Activated T-helper 1 cell treated with Interleukin-2 at 50 U/mL for 16 hours (primary cell): ENCODE data around the gene ADGRD1.

ENCODE experiments used
- DNase-seq: peaks from one replicate; pipeline ENCODE4 v3.0.0-alpha.2; 2020; ENCODE audit warnings: low read depth

Gene ADGRD1

DNA sequence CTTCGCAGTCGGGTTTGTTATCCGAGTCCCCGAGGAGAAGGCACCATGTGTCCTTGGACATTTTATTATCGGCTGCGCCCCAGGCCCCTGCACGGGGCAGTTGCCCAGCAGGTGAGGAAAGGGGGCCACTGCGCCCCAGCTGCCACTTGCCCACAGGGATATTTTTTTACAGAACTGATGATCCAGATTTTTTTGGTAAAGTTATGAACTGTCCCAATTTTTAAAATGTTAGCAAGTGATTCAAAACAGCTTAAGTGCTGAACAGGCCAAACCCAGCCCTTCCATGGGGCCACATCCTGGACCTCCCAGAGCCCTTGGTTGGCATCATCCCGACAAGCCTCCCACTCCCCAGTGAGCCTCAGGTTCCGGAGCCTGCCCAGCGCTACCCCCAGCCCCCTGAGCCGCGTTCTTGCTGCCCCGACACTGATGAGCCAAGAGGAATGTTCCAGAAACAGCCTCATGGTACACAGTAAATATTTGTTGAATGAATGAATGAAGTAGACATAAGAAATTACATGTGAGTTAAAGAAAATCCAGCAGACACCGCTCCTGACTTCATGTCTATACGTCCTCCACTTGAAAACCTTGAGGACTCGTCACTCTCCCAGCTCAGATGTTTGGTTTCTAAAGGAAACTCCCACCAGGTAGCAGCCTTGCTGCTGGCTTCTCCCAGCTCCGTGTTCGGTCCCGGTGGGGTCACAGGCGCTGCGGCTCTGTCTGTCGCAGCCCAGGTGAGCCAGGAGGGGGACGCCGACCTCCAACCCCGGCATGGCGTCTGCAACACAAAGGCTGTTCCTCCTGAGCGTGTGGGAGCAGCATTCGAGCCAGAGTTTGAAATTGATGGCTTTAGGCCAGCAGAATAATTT lies 88.5 kb downstream of the ADGRD1 start:
- DNase-seq = no peak

DNA sequence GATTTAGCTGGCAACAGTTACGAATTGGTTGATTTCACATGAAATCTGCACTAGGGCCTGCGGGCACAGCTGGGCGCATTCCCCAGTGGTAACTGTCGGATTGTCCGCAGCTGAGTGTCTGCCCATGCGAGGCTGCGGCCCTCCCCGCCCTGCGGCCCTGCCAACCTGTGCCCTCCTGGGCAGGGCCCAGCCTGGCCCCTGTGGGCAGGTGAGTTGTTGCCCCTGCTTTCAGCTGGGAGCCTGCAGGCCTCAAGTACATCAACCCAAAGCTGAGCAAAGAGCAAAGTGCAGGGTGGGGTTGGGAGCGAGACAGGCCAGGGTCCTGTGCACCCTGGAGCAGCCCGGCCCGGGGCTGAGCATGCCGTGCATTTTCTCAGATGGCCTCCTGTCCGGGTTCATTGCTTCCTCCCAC lies 89.1 kb downstream of the ADGRD1 start:
- no peak for DNase-seq

DNA sequence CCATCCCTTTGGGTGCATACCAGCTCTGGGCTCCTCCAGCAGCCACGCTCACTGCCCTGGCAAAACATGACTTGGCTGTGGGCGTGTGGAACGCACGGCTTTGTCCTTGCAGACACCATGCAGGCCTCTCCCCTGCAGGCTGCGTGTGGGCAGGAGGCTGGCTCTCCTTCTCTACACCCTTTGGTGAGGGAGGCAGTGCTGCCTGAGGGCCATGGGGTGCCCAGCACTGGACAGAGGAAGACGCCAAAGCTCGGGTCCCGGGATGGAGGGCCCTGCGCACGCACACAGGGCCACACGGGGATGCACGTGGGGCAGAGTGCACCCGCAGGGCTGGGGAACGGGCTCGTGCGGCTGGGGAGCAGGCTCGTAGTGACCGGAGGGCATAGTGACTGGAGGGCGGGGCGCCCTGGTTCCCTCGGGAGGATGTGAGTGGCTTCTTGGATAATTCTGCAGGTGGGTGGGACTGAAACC lies 89.7 kb downstream of the ADGRD1 start:
- no peak for DNase-seq

DNA sequence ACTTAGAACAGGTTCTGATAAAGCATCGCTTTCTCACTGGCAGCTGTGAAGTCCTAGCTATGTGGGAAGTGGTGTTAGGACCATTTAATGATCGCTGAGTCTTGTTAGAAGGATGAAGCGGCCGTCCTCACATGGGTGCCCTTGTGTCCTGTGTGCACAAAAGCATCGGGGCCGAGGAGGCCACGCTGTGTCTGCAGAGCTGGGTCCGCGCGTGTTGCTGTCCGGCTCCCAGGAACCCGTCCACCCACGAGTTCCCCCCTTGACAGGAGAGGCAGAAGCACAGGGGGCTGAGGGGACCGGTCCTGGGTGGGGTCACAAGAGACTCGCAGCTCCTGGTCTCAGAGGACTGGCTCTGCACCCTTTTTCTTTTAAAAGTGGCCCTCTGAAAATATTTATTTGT lies 90.4 kb downstream of the ADGRD1 start:
- no peak for DNase-seq

DNA sequence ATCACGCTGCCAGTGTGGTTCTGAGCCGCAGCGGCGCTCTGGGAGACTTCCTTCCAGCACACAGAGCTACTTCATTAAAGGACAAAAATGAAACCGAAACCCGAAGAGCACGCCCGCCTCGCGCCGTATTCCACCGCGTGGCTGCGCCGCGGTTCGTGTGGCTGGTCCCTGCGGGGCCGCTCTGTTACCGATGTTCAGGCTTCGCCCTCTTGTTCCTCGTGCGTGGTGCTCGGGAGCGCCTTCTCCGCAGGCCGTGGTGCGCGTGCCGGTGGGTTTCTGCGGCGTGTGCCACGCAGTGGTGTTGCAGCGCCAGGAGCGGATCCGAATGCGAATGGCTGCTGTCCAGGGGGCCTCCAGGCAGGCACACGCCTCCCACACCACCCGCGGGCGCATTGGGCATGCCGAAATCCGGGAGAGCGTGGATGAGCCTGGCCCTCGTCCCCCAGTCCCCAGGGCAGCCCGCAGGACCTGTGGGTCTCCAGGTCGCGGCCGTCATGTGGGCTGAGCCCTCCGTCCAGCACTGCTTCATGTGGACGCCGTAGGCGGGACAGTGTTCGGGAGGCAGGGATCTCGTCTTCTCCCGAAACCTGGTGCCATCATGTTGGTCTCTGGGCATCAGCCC lies 91.2 kb downstream of the ADGRD1 start:
- DNase-seq = no peak

DNA sequence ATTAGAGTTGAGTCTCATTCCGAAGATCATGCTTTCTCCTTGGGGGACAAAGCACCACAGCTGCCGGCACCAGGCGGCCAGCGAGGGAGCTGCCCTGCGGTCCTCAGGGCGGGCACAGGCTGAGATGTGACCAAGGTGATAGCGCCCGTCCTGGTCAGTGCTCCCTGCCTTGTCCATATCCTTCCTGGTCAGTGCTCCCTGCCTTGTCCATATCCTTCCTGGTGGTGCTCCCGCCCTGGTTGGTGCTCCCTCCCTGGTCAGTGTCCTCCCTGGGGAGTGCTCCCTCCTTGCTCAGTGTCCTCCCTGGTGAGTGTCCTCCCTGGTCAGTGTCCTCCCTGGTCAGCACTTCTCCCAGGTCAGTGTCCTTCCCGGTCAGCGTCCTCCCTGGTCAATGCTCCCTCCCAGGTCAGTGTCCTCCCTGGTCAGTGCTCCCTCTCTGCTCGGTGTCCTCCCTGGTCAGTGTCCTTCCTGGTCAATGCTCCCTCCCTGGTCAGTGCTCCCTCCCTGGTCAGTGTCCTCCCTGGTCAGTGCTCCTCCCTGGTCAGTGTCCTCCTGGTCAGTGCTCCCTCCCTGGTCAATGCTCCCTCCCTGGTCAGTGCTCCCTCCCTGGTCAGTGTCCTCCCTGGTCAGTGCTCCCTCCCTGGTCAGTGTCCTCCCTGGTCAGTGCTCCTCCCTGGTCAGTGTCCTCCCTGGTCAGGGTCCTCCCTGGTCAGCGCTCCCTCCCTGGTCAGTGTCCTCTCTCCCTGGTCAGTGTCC lies 92.2 kb downstream of the ADGRD1 start:
- DNase-seq = no peak

DNA sequence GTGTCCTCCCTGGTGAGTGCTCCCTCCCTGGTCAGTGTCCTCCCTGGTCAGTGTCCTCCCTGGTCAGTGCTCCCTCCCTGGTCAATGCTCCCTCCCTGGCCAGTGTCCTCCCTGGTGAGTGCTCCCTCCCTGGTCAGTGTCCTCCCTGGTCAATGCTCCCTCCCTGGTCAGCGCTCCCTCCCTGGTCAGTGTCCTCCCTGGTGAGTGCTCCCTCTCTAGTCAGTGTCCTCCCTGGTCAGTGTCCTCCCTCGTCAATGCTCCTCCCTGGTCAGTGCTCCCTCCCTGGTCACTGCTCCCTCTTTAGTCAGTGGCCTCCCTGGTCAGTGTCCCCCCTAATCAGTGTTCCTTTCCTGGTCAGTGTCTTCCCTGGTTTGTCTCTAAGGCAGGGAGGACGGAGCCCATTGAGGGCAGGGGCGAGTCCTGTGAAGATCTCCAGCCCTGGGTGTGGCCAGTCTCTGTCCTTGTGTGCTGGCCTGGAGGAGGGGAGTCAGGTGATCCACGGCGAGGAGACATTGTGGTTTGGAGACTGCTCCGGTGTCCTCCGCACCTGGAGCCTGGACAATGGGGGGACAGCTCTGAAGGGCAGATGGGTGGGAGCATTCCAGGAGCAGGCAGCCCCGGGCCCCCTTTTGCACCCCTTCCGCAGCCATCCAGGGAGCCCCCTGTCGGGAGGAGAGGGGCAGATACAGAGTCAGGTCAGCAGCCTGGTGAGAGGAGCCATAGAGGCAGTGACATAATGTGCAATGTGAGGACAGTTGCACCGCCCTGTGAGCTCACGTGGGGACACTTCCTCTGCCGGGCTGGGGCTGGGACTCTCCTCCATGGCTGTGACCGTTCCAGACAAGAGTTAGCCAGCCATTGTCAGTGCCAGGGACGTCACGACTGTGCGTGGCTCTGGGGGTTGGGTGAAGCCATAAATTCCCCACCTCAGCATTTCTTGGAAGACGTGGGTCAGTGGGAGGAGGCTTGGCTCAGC lies 93.4 kb downstream of the ADGRD1 start:
- DNase-seq = no peak

DNA sequence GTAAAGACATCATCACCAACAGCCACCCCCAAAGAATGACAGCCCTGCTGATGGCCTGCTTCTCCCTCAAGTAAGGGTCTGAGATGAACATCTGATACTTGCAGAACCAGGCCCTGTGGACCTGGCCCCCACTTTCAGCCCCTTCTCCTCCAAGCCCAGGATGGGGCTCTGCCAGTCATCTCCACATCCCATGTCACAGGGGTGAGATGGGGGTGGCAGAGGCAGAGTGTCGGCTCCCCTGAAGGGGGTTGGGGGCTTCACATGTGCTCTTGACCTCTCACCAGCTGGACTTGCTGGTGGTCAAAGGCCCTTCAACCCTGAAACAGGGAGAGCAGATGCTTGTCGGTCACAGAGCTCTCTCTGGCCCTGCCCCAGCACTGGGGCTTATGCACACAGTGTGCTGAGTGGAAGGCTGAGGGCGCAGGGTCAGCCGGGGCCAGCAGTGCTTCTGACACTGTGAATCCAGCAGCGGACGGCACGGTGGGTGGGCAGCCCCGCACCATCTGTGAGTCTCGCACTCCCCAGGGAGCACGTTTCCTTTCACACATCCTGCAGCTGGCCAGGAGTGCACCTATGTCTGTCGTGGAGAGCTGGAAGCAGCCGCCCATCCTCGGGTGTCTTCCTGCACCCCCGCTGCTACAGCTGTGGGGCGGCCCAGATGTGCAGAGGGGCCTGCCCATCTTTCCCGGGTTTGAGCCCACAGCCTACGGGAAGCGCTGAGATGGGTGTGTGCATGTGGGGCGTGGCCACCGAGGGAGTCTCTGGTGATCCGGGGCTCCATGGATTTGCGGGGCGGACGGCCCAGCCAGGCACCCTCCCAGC lies 94.3 kb downstream of the ADGRD1 start:
- no peak for DNase-seq

DNA sequence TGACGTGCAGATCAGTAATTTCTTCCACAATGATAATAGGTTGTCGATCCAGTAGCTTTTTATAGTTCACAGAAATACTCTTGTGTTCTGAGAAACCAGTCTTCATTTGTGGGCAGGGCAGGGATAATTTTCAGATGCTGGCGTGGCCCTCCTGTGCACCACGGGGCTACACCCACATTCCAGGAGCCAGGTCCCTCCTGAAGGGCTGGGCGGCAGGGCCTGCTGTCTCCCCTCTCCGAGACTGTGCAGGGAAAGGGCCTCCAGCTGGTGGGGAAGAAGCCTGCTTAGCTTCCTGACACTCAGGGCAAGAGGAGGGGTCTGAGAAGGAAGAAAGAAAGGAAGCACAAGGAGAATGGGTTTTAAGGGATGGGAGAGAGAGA lies 94.9 kb downstream of the ADGRD1 start:
- no peak for DNase-seq

DNA sequence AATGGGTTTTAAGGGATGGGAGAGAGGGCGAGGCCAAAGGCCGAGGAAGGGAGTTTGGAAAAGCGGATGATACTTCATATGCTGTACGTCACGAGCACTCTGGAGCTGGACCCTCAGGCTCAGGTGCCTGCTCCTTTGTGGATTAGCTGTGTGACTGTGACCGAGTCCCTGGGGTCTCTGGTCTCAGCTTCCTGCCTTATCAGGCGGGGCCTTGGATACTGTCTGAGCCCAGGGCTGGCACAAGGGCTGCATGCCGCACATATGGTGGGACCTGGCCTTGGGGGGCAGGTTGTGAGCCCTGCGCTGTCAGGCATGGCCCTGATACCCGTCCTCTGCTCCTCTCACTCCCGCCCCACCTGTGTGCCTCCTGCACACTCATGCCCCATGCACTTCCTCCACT lies 95.3 kb downstream of the ADGRD1 start:
- DNase-seq = no peak

DNA sequence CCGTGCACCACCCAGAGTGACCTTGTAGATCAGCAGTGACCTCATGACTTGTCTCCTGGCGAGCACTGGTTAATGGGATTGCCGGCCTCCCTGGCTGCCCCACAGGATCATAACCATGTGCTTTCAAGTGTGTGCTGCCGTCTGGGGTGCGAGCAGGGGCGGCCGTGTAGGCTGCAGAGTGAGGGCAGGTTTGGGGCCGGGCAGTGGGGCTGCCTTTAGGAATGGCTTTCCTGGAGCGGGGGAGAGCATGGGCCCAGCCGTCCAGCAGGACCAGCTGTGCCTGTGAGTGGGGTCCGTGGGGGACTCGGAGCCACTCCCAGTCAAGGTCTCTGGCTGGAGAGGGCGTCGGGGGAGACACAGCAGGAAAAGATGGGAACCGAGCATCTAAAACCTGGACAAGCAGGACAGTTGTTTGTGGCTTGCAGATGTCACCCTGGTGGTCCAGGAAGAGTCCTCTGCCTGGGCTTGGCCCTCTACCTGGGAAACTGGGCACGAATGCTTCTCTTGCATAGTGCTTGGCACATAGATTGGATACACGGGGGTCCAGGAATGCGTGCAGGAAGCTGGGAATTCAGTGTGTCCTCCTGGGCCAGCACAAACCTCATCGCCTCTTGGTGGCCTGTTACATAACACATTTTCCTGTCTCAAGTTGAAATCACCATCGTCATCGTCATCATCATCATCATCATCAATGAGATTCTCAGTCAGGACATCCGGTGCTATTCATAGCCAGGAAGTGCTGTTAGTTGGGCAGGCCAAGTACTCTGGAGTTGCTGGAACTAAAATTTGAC lies 96.0 kb downstream of the ADGRD1 start:
- no peak for DNase-seq

DNA sequence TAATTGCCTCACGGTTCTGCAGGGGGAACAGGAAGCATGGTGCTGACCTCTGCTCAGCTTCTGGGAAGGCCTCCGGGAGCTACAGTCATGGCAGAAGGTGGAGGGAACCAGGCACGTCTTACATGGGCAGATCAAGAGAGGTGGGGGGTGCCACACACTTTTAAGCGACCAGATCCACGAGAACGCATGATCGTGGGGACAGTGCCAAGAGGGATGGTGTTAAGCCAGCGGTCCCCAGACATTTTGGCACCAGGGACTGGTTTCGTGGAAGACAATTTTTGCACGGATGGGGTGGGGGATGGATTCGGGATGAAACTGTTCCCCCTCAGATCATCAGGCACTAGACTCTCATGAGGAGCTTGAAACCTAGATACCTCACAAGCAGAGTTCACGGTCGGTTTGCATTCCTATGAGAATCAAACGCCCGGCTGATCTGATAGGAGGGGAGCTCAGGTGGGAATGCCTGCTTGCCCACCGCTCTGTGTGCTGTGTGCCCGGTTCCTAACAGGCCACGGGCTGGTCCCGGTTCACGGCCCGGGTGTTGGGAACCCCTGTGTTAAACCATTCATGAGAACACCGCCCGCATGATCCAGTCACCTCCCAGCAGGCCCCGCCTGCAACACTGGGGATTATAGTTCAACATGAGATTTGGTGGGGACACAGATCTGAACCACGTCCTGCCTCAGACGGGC lies 96.9 kb downstream of the ADGRD1 start:
- DNase-seq = no peak

DNA sequence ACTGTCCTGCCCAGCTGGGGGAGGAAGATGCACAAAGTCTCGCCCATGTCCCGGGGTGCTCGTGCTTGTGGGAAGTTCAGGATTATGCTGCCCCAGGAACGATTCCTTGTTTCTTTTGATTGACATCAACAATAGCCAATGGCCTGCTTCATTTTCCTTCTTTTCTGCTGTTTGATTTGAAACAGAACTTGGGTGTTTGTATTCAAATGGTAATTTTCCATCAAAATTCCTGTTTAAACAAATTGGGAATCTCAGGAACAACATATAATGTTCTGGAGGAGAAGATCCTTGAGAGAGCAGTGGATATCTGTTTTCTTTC lies 97.4 kb downstream of the ADGRD1 start:
- DNase-seq = no peak

DNA sequence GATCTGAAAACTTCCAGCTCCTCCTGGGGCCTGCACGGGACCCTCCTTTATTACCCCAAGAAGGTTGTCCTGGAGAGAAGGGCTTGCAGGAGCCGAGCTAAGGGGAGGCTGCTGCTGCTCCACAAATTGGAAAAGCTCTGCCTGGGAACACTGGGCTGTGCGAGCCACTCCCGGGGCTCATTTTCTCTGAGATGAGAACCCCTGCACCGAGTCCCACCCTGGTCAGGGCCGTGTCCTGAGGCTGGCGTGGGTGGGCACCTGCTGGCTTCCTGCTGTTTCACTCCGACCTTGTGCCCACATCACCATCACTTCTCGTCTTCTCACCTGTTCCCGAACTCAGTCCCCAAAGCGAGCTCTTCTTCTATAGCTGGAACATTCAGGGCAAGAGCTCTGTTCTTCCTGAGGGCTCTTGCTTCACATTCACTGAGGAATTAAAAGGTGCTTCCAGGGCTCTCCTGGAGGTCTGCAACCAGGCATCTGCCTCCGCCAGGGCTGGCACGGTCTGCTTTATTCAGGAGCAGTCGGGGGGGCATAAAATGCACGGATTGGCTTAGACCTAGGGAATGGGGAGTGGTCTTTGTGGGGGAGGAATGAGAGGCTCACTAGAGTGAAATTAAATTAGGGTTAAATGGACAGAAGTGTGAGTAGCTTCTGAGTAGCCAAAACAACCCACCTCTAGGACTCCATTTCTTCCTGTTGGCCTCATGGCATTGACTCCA lies 98.5 kb downstream of the ADGRD1 start:
- DNase-seq = no peak

DNA sequence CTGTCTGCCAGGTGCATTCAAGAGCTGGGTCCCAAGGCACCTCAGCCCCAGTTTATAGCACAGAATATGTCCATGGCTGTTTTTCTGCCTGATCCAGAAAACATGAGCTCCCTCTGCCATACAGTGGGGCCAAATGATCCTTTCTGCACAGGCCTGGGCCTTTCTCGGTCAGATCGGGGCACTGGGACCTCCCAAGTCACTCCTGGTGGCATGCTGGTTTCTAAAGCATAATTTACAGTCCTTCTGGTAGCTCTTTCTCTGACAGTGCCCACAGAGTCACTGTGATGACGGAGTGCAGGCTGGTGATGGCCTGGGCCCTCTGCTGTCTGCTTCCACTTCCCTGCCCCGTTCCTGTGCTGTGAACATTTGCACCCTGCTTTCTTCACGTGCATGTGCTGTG lies 99.2 kb downstream of the ADGRD1 start:
- DNase-seq = no peak

DNA sequence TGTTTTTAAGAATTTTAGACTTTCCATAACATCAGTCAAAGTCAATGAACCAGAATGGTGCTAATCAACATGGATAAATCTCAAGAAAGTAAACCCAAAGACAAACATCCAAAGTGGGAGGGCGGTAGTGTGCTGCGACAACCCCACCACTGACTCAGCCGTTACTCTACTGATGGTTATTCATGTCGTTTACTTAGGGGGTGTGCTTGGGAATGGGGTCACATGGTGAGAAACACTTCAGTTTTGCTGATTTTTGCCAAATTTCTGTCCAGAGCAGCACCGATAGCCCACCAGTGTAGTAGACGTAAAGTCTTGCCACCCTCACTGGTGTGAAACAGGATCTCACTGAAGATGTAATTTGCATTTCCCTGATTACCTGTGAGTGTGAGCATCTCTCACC lies 99.9 kb downstream of the ADGRD1 start:
- DNase-seq = no peak

DNA sequence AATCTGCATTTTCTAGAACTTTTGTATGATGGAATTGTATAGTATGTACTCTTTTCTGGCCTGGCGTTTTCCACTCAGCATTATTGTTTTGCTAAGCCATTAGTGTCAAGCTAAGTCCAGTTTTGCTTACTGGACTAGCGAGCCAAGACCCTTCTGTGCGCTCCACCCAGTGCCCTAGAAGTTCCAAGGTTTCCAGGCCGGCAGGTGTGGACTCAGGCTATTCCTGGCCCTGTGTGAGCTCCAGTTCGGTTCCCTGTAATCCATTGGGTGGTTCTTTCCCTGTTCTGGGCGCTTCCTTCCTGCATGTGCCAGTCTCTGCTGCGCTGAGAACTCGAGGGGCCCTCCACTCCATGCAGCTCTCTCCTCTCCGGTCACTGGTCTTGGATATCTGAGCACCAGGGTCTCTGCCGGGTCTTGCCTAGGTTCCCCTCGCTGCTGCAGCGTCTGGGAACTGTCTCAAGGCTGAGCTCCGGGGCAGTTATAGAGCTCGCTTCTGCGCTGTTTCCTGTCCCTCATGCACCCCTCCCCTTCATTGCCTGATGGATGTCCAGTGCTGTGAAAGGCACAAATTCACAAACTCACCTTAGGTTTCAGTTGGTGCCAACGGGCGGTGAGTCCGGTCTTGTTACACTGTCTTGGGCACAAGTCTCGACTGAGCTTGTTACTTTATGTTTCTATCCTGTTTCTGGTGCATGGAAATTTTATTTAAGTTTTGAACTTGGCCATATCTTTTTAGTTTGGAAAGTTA lies 100.8 kb downstream of the ADGRD1 start:
- DNase-seq = no peak

DNA sequence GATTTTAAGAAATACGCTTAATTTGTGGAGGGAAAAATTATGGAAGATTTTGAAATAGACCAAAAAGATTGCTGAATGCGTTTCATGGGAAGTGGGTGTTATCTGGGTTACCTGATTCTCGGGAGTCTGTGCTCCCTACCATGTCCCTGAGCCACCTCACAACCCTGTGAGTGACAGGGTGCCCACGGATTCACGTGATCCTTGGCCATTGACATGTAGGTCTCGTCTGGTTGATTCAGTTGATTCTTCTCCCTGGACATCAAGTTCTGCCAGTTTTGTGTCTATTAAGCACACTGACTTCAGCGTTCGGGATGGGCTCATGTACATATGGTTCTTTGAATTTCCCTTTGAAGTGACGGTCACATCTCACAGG lies 101.4 kb downstream of the ADGRD1 start:
- no peak for DNase-seq
